ENCODE measurements around the gene MZF1.

- no peak for TF ChIP-seq CTCF (IDR thresholded peaks at IDR 0.05)
- TF ChIP-seq POLR2A (IDR thresholded peaks at IDR 0.05), result no peak
Measured at GRCh38 chr19:58572026-58572817, 913 bp downstream of the MZF1 start.
